Progenitor cell of endocrine pancreas (in vitro differentiated cells): Measurements from ENCODE around the gene NAA40. TPM values are rescaled to one million over a fixed set of nuclear protein-coding genes. Genes with fewer than 3 reads are reported as not detected.
"Not testable (repeated sequence)": the region's sequence is repeated elsewhere in the genome, so short reads cannot be mapped to it uniquely, and the experiment has no call there.

Experiments
- DNase-seq: peaks from one replicate; pipeline ENCODE4 v3.0.0; 2021; ENCODE audit warnings: low spot score; ENCODE audit not compliant: unreplicated experiment
- H3K27ac Mint-ChIP-seq: 2 replicates; pipeline ENCODE4 v1.8.0; 2021; ENCODE audit warnings: mild to moderate bottlenecking, moderate library complexity, mixed read lengths
- H3K27me3 Mint-ChIP-seq: 2 replicates; pipeline ENCODE4 v1.8.0; 2021; ENCODE audit warnings: mixed read lengths
- H3K36me3 Mint-ChIP-seq: 2 replicates; pipeline ENCODE4 v1.8.0; 2022; ENCODE audit warnings: mixed read lengths; ENCODE audit not compliant: insufficient read depth
- H3K4me1 Mint-ChIP-seq: 2 replicates; pipeline ENCODE4 v1.8.0; 2021; ENCODE audit warnings: low read depth, mixed read lengths
- H3K4me3 Mint-ChIP-seq: 2 replicates; pipeline ENCODE4 v1.8.0; 2021; ENCODE audit warnings: low read depth, mild to moderate bottlenecking, moderate library complexity, mixed read lengths
- H3K9me3 Mint-ChIP-seq: 2 replicates; pipeline ENCODE4 v1.8.0; 2021; ENCODE audit warnings: low read depth, mixed read lengths
- CTCF ChIP-seq: fragments of 200-600 bp; sonication (generic); IDR thresholded peaks from one replicate; pipeline ENCODE4 v1.5.0; 2021; ENCODE audit warnings: antibody characterized with exemption, mild to moderate bottlenecking; ENCODE audit not compliant: unreplicated experiment
- total RNA-seq: library from RNA; stranded (reverse); gene quantifications from 2 replicates; pipeline ENCODE4 v1.2.1, GENCODE V29; 2021

NAA40 gene
- total RNA-seq, 1 donor from 2014 or later, result 60.6 TPM

DNA sequence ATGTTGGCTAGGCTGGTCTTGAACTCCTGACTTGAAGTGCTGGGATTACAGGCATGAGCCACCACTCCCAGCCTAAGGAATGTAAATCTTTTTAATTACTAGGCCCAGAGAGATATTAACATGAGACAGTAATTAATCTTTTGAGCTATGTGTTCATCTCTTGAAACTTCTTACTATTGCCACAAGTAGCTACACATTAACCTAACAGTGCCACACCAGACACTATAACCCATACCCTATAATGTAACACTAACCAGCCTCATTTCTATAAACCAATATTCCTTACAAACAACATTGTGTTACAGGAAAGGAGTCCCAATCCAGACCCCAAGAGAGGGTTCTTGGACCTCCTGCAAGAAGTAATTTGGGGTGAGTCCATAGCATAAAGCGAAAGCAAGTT, 27.6 kb downstream of the NAA40 start:
- no peaks in the 10 kb centered on the region for H3K36me3 Mint-ChIP-seq
- H3K27ac Mint-ChIP-seq, result no peak overlapping the region
- DNase-seq, result no peak
- TF ChIP-seq CTCF, result no peak
- peaks cover 9% of the 10 kb centered on the region for H3K27me3 Mint-ChIP-seq
- H3K4me3 Mint-ChIP-seq, result no peak overlapping the region
- H3K4me1 Mint-ChIP-seq, result peaks cover 5% of the 10 kb centered on the region
- H3K9me3 Mint-ChIP-seq, result no peaks in the 10 kb centered on the region

DNA sequence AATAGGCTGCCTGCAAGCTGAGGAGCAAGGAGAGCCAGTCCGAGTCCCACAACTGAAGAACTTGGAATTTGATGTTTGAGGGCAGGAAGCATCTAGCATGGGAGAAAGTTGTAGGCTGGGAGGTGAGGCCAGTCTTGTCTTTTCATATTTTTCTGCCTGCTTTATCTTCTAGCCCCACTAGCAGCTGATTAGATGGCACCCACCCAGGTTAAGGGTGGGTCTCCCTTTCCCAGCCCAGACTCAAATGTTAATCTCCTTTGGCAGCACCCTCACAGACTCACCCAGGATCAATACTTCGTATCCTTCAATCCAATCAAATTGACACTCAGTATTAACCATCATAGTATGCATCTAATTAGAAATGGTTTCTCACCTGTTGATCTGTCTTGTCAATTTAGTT, 30.7 kb downstream of the NAA40 start:
- H3K27ac Mint-ChIP-seq, result peak overlapping the region; percentile 21
- TF ChIP-seq CTCF, result no peak
- no peak overlapping the region for H3K4me3 Mint-ChIP-seq
- peaks cover under 1% of the 10 kb centered on the region for H3K36me3 Mint-ChIP-seq
- H3K4me1 Mint-ChIP-seq, result peaks cover 3% of the 10 kb centered on the region
- DNase-seq, result no peak
- H3K27me3 Mint-ChIP-seq, result peaks cover 9% of the 10 kb centered on the region
- H3K9me3 Mint-ChIP-seq, result no peaks in the 10 kb centered on the region

- Mint-ChIP-seq H3K27ac (no peak overlapping the region), H3K4me3 (no peak overlapping the region), H3K36me3 (peaks cover 1% of the 10 kb centered on the region), H3K27me3 (peaks cover 9% of the 10 kb centered on the region), H3K4me1 (peaks cover 8% of the 10 kb centered on the region), H3K9me3 (no peaks in the 10 kb centered on the region)
- DNase-seq, result no peak
- TF ChIP-seq CTCF, result no peak
Measured at GRCh38 chr11:63970902-63971301, 32.1 kb downstream of the NAA40 start.

DNA sequence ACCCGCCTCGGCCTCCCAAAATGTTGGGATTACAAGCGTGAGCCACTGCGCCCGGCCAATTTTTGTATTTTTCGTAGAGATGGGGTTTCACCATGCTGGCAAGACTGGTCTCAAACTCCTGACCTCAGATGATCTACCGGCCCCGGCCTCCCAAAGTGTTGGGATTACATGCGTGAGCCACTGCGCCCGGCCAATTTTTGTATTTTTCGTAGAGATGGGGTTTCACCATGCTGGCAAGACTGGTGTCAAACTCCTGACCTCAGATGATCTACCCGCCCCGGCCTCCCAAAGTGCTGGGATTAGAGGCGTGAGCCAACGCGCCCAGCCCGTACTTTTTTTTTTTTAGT, 35.1 kb downstream of the NAA40 start:
- H3K4me1 Mint-ChIP-seq, result peaks cover 15% of the 10 kb centered on the region
- DNase-seq, H3K27me3 Mint-ChIP-seq, H3K9me3 Mint-ChIP-seq, H3K36me3 Mint-ChIP-seq: not testable (repeated sequence)
- peak overlapping the region; percentile 100 for H3K27ac Mint-ChIP-seq
- peak overlapping the region; percentile 100 for H3K4me3 Mint-ChIP-seq

- H3K4me3 Mint-ChIP-seq, result peak within 1 kb of the TSS; percentile 100
- H3K27ac Mint-ChIP-seq, result peak within 1 kb of the TSS; percentile 100
- TF ChIP-seq CTCF, result peak; percentile 23
- peaks cover 1% of the 10 kb centered on the region for H3K36me3 Mint-ChIP-seq
- H3K4me1 Mint-ChIP-seq, result peaks cover 15% of the 10 kb centered on the region
- peak; percentile 85 for DNase-seq
- peaks cover 4% of the 10 kb centered on the region for H3K27me3 Mint-ChIP-seq
- no peaks in the 10 kb centered on the region for H3K9me3 Mint-ChIP-seq
Measured at GRCh38 chr11:63974259-63975143, 35.7 kb downstream of the NAA40 start, which contains the start of gene COX8A. Gene COX8A (plus strand): TSS chr11:63974620. CDS start chr11:63974681, 61 bp downstream.
